Stimulated activated CD8-positive, alpha-beta memory T cell treated with anti-CD3 and anti-CD28 coated beads, Interleukin-7, amount 100 ng/mL, for 48 hours (primary cell): Measurements from ENCODE around the gene BCCIP.

Source experiments
- DNase-seq, 2 donors: peaks; one replicate each; pipeline ENCODE4 v3.0.0-alpha.2; 2020; ENCODE audit warnings: low read depth in 1 of 2; ENCODE audit errors: extremely low read depth in 1 of 2

BCCIP gene

DNA sequence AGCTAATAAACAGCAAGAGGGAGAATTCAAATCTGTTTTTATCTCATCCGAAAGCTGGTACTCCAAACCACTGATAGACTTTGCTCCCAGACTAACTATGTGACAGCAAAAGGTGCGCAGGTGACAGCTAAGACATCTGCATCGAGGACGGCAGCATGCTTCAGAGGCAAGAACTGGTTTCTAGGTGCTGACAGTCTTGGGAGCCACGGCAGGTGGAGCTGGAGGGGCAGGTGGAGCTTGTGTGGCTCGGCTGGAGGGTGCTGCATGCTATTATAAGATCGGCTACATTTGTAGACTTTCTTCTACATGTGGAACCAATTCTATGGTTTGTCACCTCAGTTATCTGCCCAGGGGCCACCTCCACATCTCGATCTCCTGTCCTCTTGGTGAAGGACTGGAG lies 25.9 kb upstream of the BCCIP start:
- DNase-seq = no peak

DNA sequence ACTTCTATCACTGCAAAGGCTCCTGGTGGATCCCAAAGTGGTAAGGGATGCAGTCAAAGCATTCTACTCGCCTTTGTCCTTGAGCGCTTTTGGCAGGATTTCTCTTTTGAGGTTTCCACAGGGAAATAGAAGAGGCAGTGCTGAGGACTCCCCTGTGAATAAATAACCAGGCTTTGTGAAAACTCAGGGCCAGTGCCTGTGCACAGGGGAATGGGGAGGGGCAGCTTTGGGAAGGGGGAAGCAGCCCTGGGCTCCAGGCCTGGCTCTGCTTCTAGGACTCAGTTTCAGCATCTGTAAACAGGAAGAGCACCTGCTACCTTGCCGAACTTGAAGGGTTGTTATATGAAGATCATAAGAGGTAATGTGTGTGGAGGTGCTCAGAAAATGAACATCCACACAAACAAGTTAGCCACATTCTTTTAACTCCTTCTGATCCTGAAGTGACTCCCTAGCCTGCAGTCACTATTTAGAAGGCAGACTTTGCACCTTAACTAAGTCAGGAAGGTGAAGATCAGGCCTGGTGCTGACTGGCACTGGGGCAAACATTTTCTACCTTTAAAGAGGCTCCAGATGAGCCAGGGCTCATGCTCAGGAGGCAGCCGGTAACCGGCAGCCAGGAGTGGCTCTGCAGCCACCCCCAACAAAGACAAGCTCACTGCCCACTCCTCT lies 25.2 kb upstream of the BCCIP start:
- DNase-seq = no peak

DNA sequence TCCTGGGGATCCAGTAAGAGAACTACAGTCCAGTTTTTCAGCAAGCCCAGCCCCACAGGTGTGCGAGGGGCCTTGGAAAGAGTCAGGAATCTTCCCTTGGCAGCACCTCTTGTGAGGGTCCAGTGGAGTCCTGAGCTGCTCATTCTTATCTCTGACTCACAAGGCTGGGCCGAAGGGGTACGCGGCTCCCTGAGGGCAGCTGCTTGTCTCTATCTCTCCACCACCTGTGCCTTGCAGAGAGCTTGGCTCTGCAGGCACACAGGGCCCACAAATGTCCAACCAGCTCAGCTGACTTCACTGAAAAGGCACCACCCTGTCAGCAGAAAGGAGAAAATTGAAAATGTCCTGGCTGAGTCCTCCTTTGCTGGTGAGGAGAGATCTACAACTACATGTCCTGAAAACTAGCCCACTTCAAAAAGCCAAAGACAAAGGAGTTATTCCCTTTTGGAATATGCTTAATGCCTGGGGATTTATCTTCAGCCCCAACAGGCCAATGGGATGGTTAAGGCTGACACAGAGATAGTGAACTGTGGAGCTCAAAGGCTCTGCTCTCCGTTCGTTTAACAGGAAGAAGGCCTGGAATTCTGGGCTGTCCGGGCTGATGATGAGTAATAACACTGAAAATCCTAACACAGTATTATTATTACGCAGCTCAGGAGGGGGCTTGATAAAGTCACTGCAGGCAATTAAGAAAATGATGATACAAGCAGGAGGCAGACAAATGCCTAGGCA lies 23.7 kb upstream of the BCCIP start:
- DNase-seq = no peak

DNA sequence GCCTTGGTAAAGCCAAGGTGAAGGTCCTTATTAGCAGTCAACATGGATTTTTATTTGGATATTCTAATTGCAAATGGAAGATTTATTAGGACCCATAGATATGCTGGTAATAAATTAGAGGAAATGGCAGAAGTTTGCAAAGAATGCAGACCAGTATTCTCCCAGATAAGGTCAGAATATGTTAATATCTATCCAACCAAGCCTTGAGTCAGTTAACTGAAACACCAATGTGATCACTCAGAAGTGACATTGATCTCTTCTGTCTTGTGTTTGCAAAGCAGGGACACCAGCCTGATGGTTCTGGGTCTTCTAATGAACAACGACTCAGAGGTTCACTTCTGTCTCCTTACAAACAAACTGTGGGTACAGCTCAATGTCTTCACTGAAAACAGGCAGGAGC lies 21.8 kb upstream of the BCCIP start:
- DNase-seq = no peak

DNA sequence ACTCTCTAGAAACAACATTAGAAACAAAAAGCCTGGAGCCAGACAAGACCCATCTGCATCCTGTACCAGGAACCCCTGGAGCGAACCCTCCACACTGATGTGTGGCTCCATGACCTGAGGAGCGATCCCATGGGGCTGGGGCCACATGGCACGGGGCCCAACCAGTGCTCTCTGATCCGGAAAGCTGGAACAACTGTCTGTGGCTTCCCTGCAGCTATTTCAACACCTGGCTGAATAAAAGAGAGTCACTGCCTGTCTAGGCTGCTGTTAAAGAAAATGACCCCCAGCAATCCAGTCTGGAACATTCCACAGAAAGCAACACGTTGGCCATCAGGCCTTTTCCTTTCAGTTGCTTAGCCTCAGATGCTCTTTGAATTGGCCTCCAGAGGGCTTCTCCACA lies 21.2 kb upstream of the BCCIP start:
- no peak for DNase-seq

DNA sequence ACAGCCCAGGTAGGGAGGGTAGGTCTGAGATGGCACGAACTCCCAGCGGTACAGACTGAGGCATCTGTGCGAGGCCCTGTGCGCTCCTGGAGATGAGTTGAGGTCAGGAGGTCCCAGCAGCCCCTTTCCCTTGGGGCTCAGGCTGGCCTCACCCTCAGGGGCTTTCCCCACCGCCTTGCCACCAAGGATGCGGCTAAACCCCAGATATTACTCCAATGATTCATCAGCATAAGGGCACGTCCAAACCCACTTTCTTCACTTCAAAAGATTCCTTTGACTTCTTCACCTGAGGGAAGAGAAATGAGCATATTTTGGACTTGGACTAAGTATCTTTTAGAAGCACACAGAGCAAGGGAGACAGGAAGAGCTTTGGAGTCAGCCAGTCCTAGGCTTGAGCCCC lies 20.6 kb upstream of the BCCIP start:
- no peak for DNase-seq

DNA sequence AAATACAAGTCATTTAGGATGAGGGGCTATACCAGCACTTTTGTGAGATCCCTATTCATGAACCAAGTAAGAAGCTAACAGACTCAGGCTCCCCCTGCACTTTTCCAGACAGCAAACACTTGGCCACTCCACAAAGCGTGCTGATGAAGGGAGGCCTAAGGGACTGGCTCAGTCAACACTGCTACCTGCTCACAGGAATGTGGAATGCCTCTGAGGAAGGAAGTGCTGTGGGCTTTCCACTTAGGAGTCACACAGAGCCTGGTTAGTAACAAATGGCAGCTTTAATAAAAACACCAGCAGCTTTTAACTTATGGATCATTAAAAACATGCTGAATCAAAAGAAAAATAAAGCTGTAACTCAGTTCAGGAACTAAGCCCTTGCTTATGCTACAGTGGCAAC lies 15.3 kb upstream of the BCCIP start:
- no peak for DNase-seq

DNA sequence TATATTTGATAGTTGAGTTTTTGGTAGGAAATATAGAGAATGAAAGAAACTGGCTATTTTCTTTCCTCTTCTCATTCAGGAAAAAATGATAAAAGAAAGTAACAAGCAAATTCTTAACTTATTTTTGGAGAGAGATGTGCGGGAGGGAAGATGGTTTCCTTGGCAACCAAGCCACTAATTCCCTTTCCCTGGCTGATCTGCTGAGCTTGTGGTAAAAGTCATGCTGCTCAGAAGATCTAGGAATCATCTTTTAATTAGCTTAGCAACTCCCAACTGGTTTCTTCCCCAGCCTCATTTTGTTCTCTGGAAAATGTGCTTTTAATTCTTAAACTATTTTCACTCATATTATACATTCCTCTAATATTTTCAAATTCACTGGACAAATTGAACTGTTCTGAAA lies 12.1 kb upstream of the BCCIP start:
- no peak for DNase-seq

DNA sequence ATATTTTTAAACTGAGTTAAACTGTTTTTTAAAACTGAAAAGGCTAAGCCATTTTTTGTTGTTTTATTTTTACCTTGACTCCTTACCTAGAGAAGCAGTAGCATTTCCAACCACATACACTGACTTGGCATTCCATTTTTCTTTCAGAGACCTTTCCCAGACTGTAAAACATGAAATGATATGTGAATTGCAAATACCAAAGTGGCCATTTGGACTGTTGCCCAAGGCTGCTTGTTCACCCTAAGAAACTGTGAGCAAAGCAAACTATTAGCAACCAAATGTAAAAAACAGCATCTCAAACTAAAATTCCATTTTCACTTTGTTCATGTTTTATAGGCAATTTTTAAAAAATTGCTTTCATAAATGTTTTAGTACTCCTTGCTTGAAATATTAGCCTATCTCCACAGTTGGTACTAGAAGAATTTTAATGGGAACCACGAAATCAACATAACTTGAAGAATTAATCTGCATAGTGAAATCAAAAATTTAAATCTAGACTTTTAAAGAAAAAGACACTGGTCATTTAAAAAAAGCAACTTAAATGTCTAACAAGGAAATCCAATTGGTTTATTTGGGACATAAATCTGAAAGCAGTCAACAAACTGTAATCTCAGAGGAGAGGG lies 11.1 kb upstream of the BCCIP start:
- DNase-seq = no peak

DNA sequence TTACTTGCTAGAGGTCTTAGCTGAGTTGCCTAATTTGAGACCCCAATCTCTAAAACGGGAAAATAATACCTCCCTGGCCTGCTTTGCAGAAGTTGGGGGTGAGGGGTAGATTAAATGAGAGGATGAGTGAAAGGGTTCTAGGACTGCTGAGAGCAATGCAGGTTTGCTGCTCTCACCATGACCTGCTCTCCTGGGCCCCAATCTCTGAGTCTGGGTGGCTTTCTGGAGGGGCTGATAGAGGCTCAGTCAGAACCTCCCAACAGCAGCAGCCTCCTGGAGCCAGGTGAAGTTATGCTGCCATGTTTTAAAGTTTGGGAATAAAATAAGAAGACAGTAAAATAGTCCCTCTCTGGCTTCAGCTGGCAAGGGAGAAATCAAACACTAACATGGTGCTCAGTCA lies 7.6 kb upstream of the BCCIP start:
- DNase-seq = no peak

DNA sequence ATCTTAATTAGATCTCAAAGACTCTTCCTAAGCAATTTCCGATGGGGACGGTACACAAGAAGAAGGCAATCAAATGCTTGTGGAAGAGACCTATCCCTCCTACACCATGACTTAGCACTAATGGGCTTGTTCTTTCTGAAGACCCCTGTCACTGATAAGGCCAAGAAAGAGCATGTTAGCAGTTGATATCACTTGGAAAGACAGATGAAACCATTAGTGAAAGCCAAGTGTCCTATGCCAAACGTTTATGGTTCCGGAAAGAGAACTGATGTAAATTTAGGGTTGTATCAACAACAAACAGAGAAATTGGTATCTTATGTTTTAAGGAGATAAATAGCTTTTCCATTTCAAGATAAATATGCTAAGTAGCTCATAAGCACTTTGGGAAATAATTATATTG lies 6.8 kb upstream of the BCCIP start:
- DNase-seq = no peak

DNA sequence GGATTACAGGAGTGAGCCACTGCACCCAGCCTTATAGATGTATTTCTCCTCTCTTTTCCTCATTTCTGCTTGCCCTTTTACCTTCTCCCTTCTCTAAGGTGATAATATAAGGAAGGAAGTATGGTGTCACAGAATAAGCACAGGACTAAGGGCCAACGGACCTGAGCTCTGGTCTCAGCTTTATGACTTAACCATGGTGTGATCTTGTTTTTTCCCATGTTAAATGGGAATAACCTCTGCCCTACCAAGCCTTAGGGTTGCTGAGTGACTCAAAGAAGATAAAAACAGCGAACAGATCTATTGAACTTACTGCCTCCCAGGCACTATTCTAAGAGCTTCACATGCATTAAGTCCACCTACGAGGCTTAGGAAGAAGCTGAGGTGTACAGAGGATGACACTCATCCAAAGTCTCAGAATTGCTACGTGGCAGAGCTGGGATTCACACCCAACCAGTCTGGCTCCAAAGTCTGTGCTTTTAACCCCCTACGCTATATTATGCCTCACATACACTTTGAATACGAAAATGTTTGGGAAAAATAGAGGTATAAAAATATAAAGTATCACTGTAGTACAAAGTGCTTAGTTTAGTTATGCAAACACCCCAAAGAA lies 5.9 kb upstream of the BCCIP start:
- no peak for DNase-seq

DNA sequence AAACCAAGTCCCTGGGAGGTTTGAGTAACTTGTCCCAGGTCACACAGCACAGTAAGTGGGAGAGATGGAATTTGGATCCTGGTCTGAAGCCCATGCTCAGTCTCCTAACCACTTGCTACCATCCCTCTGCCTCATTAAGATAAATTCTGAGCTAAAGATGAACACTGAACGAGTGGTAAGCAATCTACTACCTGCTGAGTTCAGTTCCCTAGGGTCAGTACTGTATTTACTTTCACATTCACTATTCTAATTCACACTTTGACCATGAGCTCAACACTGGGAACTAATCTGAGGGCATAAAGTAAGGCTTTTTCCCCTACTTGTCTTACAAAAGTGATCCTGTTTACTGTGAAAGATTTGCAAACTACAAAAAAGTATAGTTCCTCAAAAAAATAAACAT lies 2.6 kb upstream of the BCCIP start:
- DNase-seq = no peak

DNA sequence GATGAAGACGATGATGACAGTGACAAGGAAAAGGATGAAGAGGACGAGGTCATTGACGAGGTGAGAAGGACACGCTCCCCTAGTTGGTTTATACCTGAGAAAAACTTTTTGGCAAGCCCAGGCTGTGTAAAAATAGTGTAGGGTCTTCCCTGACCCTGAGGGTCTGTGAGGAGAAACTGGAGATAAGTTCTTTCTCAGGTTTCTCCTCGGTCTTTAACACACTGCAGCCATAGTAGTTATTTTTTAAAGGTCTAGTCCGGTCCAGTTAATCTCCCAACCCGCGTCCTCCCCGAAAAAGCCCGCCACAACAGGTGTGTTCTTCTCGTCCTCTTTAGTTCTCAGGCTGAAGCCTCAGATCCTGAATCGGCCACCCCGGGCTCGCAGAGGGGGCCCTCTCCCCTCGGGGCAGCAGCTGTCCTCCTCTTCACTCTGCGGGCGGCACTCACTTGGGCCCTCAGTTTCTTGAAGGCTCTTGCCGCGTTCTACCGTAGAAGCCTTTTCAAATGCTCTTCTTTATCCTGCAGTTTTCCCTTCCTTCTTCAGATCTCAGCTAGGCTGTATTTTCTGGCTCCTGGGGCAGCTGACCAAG lies 411 bp downstream of the BCCIP start:
- DNase-seq = no peak

DNA sequence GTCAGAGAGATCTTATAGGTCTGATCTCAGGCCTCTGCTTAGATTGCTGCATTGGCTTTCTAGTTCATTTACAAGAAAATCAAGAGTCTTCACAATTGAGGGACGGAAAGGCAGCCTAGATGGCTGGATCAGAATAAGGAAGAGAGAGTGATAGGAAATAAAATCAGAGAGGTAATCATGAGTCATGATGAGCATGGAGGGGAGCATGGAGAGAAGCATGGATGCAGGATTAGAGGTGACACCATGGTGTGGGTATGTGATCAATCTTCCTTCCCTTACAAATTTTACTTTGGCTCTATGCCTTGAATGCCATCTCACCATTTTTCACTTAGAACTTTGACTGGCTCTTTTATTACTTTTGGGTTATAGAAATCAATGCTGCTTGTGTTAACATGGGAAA lies 1.4 kb downstream of the BCCIP start:
- no peak for DNase-seq

DNA sequence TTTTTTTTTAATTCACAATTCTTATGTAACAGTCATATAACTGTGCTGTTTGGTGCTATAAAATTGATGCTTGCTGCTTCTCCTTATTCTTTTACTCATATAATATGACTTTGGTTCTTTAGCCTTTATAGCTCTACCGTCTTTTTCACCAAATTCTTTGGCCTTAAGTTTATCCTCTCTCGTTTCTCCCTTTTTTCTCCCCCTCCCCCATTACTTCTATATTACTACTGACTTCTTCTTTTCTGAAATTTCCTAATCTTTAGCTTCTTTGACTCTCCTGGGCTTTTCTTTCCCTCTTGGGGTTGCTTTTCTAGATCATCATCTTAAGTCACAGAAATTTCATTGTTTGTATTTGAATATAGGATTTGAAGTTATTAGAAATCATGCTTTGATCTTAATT lies 3.8 kb downstream of the BCCIP start:
- no peak for DNase-seq

DNA sequence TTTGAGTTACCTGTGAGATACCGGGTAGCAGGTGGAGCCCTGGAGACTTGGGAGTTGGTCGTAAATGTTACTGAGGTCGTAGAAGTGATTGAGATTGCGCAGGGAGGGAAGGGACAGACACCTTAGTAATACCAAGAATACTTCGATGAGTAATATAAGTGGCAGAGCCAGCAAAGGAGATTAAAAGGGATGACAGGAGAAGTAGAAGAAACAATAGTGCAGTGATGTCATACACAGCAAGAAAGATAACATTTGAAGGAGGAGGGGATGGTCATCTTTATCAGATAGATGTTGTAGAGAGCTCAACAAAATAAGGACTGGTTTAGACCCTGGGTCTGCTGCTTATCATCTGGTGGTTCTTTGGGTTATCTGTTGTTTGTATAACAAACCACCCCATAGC lies 5.0 kb downstream of the BCCIP start:
- DNase-seq = no peak

DNA sequence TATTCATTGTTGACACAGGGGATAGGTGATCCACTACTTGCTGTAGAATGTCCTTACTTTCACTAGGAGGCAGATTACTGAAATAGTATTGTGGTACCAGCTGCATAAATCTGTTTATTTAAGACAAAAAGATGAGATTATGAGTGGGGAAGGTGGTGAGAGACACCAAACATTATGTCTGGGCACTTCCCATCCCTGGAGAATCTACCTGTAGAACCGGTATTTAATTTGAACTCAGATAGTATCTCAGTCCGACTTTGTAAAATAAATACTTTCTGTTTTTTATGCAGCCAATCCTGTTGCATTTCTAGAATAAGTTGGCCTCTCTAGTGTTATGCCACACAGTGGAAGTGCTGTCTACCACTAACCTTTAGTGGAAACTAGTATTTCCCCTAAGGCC lies 13.4 kb downstream of the BCCIP start:
- DNase-seq = no peak

DNA sequence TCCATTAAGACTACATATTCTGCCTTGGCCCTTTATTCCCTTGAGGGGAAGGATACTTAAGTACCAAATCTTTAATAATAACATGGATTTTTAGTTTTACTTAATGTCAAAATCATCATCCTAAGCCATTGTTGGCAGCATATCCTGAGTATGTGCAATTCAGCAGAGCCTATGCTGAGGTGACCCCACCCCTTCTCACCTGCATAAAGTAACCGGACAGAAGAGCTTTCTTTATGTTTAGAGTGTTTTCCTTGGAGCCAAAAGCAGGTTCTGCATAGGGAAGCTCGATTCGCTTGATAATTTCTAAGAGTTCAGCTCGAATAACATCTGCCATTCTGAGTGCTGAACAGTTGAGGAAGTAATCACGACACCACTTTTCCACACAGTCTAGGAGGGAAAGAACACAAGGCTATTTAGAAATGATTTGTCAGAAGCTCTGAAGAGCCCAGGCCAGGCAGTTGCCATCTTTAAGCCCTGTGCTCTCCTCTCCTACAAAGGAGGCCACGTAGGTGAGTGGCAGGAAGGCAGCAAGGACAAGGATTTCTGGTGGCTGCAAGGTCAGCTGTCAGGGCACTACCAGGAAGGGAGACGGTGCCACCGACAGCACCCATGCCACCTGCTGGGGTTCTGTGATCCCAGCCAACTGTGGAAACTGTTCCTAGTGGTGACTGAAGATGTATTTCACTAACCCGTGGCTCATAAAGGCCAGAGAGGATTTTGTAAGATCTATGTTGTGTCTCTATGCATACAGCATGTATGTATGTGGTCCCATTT lies 15.6 kb downstream of the BCCIP start:
- no peak for DNase-seq

DNA sequence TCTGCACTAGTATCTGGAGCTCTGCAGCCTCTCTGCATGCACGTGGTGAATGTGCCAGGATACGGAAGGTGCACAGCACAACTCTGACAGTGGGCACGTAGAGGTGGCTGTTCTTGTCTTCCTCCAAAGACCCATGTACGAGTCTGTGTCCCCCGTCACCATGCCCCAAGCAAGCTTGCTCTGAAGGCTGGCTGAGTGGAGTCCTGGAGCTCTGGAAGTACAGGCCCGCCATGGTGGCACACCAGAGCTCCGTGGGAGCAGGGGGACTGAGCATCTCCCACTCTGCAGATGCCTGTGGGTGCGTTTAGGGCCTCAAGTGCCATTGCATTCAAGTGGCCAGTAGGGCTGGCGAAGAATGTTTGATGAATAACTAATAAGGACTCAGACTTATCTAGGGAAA lies 17.1 kb downstream of the BCCIP start:
- DNase-seq = no peak

DNA sequence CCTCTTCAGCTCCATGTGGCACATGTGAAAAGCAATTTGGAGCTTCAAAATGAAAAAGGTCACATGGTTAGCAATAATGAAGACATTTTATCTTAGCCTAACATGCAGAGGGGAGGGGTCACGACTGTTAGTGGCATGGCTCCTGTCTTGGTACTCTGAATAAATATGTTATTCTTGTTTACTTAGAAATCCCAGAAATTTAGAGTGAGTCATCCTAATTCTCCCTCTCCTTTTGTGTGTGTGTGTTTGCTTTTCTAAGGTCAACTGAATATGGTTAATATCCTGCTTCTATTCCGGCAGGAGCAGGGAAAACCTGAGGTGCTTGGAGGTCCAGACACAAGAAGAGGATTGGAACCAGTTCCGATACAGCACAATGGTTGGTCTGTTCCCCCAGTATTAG lies 17.6 kb downstream of the BCCIP start:
- no peak for DNase-seq
